K562 (cell line): Measurements from ENCODE around the gene TMEM187. TPM values are rescaled to one million over a fixed set of nuclear protein-coding genes. Genes with fewer than 3 reads are reported as not detected.

ENCODE experiments used
- ATF1 ChIP-seq, 2 experiments: fragments of 450-650 bp in 1 of 2; IDR thresholded peaks; 2 replicates each; pipeline ENCODE4 v1.6.1; 2016; ENCODE audit warnings: missing compliant biosample characterization in 1 of 2, missing genetic modification characterization in 1 of 2
- CBFB ChIP-seq: sonication (generic); formaldehyde crosslinking; IDR thresholded peaks from 2 replicates; pipeline ENCODE4 v1.4.0; 2020; ENCODE audit warnings: mild to moderate bottlenecking, missing genetic modification reagents
- KDM1A ChIP-seq, 2 experiments: fragments of 450-650 bp; IDR thresholded peaks; 2 replicates each; pipeline ENCODE4 v1.6.1; 2016; ENCODE audit warnings: mild to moderate bottlenecking in 2 of 2
- NFE2 ChIP-seq: IDR thresholded peaks from 2 replicates; pipeline ENCODE4 v1.6.1; 2014; ENCODE audit warnings: antibody characterized with exemption, low read depth
- PHB ChIP-seq: fragments of 250-450 bp; sonication (Bioruptor Pico); IDR thresholded peaks from 2 replicates; pipeline ENCODE4 v1.5.0; 2021
- PHF21A ChIP-seq: fragments of 450-650 bp; IDR thresholded peaks from 2 replicates; pipeline ENCODE4 v1.6.1; 2017; ENCODE audit warnings: low read depth, borderline replicate concordance
- SAP30 ChIP-seq: fragments of 200-600 bp; sonication (generic); IDR thresholded peaks from 2 replicates; pipeline ENCODE4 v1.6.1; 2012; ENCODE audit warnings: borderline replicate concordance, low read depth, mild to moderate bottlenecking, moderate library complexity, low read length, control low read depth, inconsistent platforms; ENCODE audit not compliant: insufficient read depth, poor library complexity, severe bottlenecking
- SIX5 ChIP-seq, 2 experiments: IDR thresholded peaks; 2 replicates each; pipeline ENCODE4 v1.6.1; 2011; ENCODE audit warnings: low read length in 2 of 2, borderline replicate concordance in 1 of 2, low read depth in 1 of 2, mild to moderate bottlenecking in 1 of 2, moderate library complexity in 1 of 2; ENCODE audit not compliant: insufficient read depth in 1 of 2
- SLC30A9 ChIP-seq: fragments of 250-450 bp; sonication (Bioruptor Pico); IDR thresholded peaks from 2 replicates; pipeline ENCODE4 v1.8.0; 2022; ENCODE audit warnings: mild to moderate bottlenecking, moderate library complexity
- TARDBP ChIP-seq: fragments of 450-650 bp; IDR thresholded peaks from 2 replicates; pipeline ENCODE4 v1.6.1; 2016
- ZFPM2 ChIP-seq: fragments of 250-450 bp; sonication (Bioruptor Pico); IDR thresholded peaks from 2 replicates; pipeline ENCODE4 v1.5.1; 2022; ENCODE audit warnings: mild to moderate bottlenecking
- ZNF124 ChIP-seq: sonication (generic); formaldehyde crosslinking; IDR thresholded peaks from 2 replicates; pipeline ENCODE4 v1.8.1; 2022; ENCODE audit warnings: missing genetic modification reagents
- polyA plus RNA-seq, 8 experiments: library from polyadenylated mRNA; depleted of rRNA in 4 of 8; stranded (reverse) in 5 of 8; unstranded in 3 of 8; fragments of >200 nt; fragmentation: Nextera tagmentation in 2 of 8; fragmentation: Illumina TruSeq in 1 of 8; extraction: Ambion mirVana in 2 of 8; extraction: Trizol in 1 of 8; gene quantifications; 2 replicates each; pipeline versions ENCODE4 v1.2.1 to v1.2.3, GENCODE V29; 2011 to 2014; ENCODE audit warnings: inconsistent platforms in 1 of 8, missing spikeins in 1 of 8
- total RNA-seq, 7 experiments: library from RNA; depleted of rRNA in 6 of 7; stranded (reverse); fragments of >200 nt in 6 of 7; fragmentation: Illumina TruSeq in 2 of 7; extraction: Trizol in 2 of 7; gene quantifications; 2 replicates each; pipeline versions ENCODE4 v1.2.1 to v1.2.3, GENCODE V29; 2011 to 2021; ENCODE audit warnings: low replicate concordance in 1 of 7
- TF ChIP-seq, protein P1 (sequence below): fragments of 250-450 bp; sonication (Bioruptor Pico); IDR thresholded peaks from 2 replicates; pipeline ENCODE4 v1.8.0; 2022; ENCODE audit warnings: inconsistent platforms, mild to moderate bottlenecking, moderate library complexity, borderline replicate concordance
- TF ChIP-seq, protein P2 (sequence below): fragments of 450-650 bp; formaldehyde crosslinking; IDR thresholded peaks from 2 replicates; pipeline ENCODE4 v1.4.0; 2022; ENCODE audit warnings: missing genetic modification characterization
- TF ChIP-seq, protein P3 (sequence below): fragments of 250-450 bp; sonication (Bioruptor Pico); IDR thresholded peaks from 2 replicates; pipeline ENCODE4 v1.8.0; 2021; ENCODE audit warnings: mild to moderate bottlenecking, moderate library complexity
- TF ChIP-seq, protein P4 (sequence below): sonication (generic); formaldehyde crosslinking; IDR thresholded peaks from 2 replicates; pipeline ENCODE4 v1.8.0; 2022; ENCODE audit warnings: mild to moderate bottlenecking, missing genetic modification reagents

The TMEM187 gene
- total and polyA plus RNA-seq, 9 of the 15 experiments (the other 6 are each of a cell fraction or from before 2014, with no cell fraction given) = 0.13 to 6.4 (median 1.6) TPM

DNA sequence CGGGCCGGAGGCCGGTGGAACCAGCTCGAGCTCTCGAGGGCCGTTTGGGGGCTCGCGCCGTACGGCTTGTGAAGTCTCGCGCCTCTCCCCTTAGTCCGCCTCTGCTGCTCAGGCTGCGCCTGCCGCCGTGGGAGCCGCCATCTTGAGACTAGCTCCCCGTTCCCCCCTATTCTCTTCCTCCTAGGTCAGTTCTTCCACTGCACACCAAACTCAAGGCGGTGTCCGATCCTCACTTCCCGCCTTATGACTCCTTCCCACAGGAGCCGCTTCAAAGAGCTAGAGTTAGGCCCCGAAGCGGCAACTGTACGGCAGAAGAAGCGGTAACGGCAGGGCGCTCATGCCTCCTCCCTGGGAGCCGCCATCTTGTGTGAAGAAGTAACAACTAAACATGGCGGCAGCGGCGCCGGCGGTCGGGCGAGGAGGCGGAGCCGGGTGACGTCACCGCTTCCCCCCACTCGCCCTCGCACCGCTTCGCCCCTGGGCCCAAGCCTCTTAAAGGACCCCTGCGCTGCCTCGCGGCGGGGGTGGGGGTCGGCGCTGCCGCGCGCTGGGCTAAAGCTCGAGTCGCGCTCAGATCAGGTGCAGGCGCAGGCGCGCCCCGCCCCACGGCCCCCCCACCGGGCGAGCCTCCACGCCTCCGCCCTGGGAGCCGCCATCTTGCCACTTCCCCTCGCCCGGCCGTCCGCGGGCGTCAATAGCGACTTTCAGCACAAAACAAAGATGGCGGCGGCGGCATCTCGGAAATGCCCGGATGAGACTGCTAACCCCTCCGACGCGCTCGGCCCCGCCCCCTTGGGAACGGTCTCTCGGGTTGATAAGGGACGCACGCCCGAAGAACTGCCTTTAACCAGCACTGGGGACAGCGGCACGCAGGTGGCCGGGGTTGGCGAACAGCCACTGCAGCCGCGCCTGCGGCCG, 845 bp upstream of the TMEM187 start, which contains the start of gene HCFC1 (continued):
- TF ChIP-seq, protein P1, sequence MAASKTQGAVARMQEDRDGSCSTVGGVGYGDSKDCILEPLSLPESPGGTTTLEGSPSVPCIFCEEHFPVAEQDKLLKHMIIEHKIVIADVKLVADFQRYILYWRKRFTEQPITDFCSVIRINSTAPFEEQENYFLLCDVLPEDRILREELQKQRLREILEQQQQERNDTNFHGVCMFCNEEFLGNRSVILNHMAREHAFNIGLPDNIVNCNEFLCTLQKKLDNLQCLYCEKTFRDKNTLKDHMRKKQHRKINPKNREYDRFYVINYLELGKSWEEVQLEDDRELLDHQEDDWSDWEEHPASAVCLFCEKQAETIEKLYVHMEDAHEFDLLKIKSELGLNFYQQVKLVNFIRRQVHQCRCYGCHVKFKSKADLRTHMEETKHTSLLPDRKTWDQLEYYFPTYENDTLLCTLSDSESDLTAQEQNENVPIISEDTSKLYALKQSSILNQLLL (CRISPR knock-in tag) = no peak
- TF ChIP-seq ZFPM2 (CRISPR knock-in tag) (no peak), ATF1 (CRISPR knock-in tag; IDR thresholded peaks at IDR 0.05) (peak; percentile 49; the same call in 1 of the 2 replicates), ATF1 (tag; IDR thresholded peaks at IDR 0.05) (peak; percentile 98), ZNF124 (no peak), CBFB (CRISPR knock-in tag) (0 out of 2 replicates have a peak, but pooled peaks have one; percentile 44), SAP30 (peak; percentile 83), PHF21A (no peak), SLC30A9 (no peak), PHB (CRISPR knock-in tag) (no peak), SIX5 (IDR thresholded peaks at IDR 0.05; ENCODE audit: borderline replicate concordance in 1 of 2, insufficient read depth in 1 of 2, low read depth in 1 of 2, low read length in 2 of 2) (peak in 1 of 2 experiments; percentile 13; a peak in 1 of 4 replicates), KDM1A (IDR thresholded peaks at IDR 0.05) (no peak), NFE2 (no peak), TARDBP (no peak)
- TF ChIP-seq, protein P2, sequence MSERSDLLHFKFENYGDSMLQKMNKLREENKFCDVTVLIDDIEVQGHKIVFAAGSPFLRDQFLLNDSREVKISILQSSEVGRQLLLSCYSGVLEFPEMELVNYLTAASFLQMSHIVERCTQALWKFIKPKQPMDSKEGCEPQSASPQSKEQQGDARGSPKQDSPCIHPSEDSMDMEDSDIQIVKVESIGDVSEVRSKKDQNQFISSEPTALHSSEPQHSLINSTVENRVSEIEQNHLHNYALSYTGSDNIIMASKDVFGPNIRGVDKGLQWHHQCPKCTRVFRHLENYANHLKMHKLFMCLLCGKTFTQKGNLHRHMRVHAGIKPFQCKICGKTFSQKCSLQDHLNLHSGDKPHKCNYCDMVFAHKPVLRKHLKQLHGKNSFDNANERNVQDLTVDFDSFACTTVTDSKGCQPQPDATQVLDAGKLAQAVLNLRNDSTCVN = no peak; the same call in 1 of the 2 replicates
- TF ChIP-seq, protein P3, sequence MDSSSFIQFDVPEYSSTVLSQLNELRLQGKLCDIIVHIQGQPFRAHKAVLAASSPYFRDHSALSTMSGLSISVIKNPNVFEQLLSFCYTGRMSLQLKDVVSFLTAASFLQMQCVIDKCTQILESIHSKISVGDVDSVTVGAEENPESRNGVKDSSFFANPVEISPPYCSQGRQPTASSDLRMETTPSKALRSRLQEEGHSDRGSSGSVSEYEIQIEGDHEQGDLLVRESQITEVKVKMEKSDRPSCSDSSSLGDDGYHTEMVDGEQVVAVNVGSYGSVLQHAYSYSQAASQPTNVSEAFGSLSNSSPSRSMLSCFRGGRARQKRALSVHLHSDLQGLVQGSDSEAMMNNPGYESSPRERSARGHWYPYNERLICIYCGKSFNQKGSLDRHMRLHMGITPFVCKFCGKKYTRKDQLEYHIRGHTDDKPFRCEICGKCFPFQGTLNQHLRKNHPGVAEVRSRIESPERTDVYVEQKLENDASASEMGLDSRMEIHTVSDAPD (CRISPR knock-in tag) = no peak
- TF ChIP-seq, protein P4, sequence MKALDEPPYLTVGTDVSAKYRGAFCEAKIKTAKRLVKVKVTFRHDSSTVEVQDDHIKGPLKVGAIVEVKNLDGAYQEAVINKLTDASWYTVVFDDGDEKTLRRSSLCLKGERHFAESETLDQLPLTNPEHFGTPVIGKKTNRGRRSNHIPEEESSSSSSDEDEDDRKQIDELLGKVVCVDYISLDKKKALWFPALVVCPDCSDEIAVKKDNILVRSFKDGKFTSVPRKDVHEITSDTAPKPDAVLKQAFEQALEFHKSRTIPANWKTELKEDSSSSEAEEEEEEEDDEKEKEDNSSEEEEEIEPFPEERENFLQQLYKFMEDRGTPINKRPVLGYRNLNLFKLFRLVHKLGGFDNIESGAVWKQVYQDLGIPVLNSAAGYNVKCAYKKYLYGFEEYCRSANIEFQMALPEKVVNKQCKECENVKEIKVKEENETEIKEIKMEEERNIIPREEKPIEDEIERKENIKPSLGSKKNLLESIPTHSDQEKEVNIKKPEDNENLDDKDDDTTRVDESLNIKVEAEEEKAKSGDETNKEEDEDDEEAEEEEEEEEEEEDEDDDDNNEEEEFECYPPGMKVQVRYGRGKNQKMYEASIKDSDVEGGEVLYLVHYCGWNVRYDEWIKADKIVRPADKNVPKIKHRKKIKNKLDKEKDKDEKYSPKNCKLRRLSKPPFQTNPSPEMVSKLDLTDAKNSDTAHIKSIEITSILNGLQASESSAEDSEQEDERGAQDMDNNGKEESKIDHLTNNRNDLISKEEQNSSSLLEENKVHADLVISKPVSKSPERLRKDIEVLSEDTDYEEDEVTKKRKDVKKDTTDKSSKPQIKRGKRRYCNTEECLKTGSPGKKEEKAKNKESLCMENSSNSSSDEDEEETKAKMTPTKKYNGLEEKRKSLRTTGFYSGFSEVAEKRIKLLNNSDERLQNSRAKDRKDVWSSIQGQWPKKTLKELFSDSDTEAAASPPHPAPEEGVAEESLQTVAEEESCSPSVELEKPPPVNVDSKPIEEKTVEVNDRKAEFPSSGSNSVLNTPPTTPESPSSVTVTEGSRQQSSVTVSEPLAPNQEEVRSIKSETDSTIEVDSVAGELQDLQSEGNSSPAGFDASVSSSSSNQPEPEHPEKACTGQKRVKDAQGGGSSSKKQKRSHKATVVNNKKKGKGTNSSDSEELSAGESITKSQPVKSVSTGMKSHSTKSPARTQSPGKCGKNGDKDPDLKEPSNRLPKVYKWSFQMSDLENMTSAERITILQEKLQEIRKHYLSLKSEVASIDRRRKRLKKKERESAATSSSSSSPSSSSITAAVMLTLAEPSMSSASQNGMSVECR = peak; percentile 61; the same call in 1 of the 2 replicates
